Activated CD4-positive, alpha-beta T cell treated with anti-CD3 and anti-CD28 coated beads for 1 hour (primary cell): Measurements from ENCODE around the gene FGFBP1.
"Not testable (repeated sequence)": the region's sequence is repeated elsewhere in the genome, so short reads cannot be mapped to it uniquely, and the experiment has no call there.

Experiments
- DNase-seq: peaks from one replicate; pipeline ENCODE4 v3.0.0-alpha.2; 2020

The FGFBP1 gene

GRCh38 chr4:15944895-15945294, 6.4 kb upstream of the FGFBP1 start:
- DNase-seq, result no peak

- DNase-seq, result no peak
Observed at GRCh38 chr4:15942283-15942682, 3.7 kb upstream of the FGFBP1 start.

DNA sequence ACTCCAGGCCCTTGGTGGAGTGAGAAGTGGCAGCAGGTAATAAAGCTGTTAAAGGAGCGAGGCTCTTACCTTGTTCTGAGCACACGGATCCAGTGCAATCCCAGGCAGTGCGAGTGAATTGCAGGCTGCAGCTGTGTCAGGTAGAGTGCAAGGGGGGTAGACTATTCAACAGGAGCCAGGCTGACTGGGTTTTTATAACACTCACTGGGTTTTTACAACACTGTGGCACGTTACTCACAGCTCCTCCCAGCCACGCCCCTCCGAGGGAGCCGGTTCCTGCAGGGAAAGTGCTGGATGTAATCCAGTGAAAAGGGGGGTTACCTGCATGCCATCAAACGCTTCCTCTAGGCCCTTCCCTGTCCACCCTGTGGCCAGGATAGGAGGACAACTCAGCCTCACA, 358 bp downstream of the FGFBP1 start:
- DNase-seq, result no peak

GRCh38 chr4:15936495-15936894, 2.0 kb downstream of the FGFBP1 start:
- DNase-seq, result no peak

GRCh38 chr4:15935504-15936402, 2.8 kb downstream of the FGFBP1 start:
- DNase-seq, result no peak

GRCh38 chr4:15934259-15934658, 4.3 kb downstream of the FGFBP1 start:
- DNase-seq, result no peak

GRCh38 chr4:15931451-15932210, 6.9 kb downstream of the FGFBP1 start:
- DNase-seq, result no peak

DNA sequence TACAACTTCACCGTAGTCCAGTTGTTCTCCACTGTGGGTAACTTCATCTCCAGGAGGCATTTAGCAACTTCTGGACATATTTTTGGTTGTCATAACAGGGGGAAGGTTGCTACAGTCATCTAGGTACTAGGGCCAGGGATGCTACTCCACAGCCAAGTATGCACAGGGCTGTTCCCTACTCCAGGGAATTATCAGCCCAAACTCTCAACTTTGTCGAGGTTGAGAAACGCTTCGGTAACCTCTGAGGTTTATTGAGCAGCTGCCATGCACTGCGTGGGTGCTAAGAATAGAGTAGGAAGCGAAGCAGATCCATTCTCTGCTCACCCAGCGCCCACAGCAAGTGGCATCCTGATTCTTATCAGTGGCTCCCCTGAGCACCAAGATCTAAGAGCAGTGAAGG, 8.2 kb downstream of the FGFBP1 start:
- no peak for DNase-seq

DNA sequence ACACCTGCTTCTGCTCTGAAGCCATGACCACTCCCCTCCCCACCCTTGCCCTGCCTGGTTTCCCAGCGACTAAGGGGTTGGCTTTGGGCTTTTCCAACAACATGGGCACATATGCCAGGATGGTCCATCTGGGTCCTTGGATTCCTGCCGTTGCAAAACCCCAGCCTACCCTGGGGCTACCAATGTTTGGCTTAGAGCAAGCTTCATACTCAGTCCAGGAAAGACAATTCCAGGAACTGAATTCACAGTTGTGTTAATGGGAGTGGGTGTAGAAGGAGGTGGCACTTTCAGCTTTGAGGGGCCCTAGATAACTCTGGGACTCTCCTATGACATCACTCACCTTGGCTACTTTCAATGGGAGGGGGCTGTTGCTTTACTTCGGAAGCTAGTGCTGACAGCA, 9.0 kb downstream of the FGFBP1 start:
- DNase-seq, result no peak

GRCh38 chr4:15928883-15929282, 9.7 kb downstream of the FGFBP1 start:
- DNase-seq, result no peak

GRCh38 chr4:15926486-15926885, 12.1 kb downstream of the FGFBP1 start:
- DNase-seq, result no peak

- DNase-seq, result no peak
Observed at GRCh38 chr4:15925830-15926229, 12.7 kb downstream of the FGFBP1 start.

DNA sequence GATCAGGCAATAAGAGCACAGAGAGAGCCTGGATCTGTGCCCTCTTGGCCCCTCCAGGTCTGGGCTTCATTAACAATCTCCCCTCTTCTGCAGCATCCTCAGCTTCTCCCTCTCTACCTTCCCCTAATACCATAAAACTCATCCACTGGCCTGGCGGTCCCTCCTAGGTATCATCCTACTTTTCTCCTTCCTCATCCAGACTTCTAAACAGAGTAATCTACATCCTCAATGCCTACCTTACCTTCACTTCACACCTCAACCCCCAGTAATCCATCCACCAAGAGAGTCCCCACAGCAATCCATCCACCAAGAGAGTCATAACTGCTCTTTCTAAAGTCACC, 17.0 kb downstream of the FGFBP1 start:
- DNase-seq, result no peak

DNA sequence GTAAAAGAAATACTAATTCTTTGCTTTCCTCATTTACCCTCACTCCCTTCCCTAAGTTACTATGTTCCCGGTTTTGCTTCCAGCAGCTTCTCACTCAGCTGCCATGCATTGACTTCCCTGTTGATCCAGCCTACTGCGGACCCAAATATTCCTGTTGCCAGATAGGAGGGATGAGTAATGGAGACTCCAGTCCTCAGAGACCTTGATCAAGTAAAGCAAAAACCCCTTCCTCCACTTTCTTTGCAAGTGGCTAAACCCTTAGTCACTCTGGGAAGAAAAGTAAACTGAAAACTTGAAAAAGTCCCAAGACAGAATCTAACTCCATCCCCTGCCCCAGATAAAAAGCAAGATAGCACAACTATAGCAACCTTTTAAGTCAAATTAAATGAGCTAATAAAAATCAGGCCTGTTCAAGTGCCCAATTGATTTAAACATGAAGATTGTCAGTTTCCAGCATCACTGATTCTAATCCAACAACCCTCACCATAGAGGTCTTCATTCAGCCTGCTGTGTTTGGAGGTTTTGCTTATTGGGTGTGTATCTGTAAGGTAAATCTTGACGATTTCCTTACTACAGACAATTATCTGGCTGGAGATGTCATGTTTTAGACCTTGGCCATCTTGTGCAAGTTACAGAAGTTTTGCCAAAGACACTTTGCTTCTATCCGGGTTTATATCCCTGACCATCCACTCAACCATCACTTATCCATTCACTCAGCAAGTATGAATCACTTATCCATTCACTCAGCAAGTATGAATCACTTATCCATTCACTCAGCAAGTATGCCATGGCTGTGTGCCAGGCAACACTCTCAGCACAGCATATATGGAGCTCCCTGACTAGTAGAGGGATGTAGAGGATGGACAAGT, 17.6 kb downstream of the FGFBP1 start:
- DNase-seq, result no peak

- DNase-seq, result no peak
Observed at GRCh38 chr4:15918484-15919129, 19.9 kb downstream of the FGFBP1 start.

DNA sequence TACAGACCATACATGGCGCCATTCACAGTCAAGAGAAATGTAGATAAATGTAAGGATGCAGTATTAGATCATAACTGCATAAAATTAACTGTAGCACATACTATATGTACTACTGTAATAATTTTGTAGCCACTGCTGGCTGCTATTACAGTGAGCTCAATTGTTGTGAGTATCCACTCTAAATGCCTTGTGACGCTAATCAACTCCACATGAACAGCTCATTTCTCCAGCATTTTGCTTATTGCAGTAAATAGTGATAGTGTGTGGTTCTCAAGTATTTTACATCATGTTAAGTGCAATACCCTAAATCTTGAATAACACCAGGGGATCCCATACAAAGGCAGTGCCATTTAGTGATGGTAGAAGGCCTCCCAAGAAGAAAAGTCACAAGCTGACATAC, 21.2 kb downstream of the FGFBP1 start:
- DNase-seq, result no peak

DNA sequence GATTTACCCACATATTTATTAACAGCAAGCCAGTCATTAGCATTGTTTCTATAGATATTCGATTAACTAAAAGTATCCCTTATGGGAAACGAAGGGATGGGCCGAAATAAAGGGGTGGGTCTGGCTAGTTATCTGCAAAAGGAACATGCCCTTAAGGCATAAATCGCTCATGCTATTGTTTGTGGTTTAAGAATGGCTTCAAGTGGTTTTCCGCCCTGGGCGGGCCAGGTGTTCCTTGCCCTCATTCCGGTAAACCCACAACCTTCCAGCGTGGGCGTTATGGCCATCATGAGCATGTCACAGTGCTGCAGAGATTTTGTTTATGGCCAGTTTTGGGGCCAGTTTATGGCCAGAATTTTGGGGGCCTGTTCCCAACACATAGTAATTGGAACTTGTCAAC, 22.2 kb downstream of the FGFBP1 start:
- not testable (repeated sequence) for DNase-seq

- no peak for DNase-seq
Observed at GRCh38 chr4:15914736-15915135, 23.8 kb downstream of the FGFBP1 start.

GRCh38 chr4:15914291-15914690, 24.2 kb downstream of the FGFBP1 start:
- DNase-seq, result no peak

GRCh38 chr4:15913631-15913970, 24.9 kb downstream of the FGFBP1 start:
- DNase-seq, result no peak

DNA sequence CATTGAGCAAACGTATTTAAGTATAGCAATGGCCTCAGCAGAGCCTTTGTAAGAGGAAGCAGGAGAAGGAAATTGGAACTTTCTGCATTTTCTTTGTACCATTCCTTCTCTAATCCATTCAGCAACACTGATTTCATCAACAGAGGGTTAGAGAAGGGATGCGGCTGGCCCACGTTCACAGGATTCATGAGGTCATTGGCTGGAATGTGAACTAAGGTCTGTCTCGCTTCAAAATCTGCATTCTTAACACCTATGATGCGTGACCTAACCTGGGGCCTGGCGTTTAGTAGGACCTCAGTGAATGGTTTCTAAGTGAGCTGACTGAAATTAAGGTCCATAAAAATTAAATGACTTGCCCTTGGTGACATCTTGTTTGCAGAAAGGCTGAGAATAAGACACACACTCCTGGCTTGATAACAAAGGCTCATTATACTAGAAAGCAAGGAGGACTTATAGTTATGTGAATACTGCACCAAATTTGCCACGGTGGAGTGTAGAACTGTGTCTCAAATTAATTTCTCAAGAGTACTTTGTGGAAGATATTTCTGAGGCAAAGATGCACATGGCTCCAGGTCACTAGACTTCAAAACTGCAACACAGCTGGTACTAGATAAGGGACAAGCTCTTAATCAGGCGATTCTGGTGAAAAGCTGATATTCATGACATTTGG, 25.4 kb downstream of the FGFBP1 start:
- DNase-seq, result no peak

DNA sequence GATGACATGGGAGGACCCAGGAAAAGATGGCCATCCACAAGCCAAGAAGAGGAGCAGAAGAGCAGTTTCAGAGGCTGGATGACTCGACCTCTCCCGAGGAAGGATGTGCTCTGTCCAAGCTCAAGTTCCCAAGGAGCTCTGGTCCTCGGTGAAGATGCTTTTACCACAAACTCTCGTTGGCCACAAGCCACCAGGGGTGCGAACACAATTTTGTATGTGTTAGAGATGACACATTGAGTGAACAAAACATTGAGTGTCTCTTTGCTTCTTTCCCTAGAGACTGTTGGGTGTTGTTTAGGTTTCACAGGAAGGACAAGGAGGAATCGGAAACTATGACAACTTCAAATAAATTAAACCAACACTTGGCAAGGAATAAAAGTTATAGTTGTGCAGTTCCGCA, 26.3 kb downstream of the FGFBP1 start:
- no peak for DNase-seq
